Osteoblast (primary cell): ENCODE results near the gene COTL1. TPM values are rescaled to one million over a fixed set of nuclear protein-coding genes. Genes with fewer than 3 reads are reported as not detected.
"Not testable (repeated sequence)": the region's sequence is repeated elsewhere in the genome, so short reads cannot be mapped to it uniquely, and the experiment has no call there.

Experiments
- DNase-seq: peaks from one replicate; pipeline ENCODE4 v3.0.0; 2011; ENCODE audit warnings: low spot score, mixed read lengths; ENCODE audit not compliant: insufficient read length; ENCODE audit errors: missing footprints
- H2AFZ ChIP-seq: 2 replicates; pipeline ENCODE4 v1.6.0; 2011; ENCODE audit warnings: mild to moderate bottlenecking, low read length
- H3K27ac ChIP-seq: 2 replicates; pipeline ENCODE4 v1.5.1; 2011; ENCODE audit warnings: mild to moderate bottlenecking, low read depth, low read length, moderate library complexity
- H3K27me3 ChIP-seq: 2 replicates; pipeline ENCODE4 v1.6.0; 2012; ENCODE audit warnings: mild to moderate bottlenecking, control low read depth, inconsistent platforms, low read length, moderate library complexity; ENCODE audit not compliant: insufficient read depth
- H3K36me3 ChIP-seq: 2 replicates; pipeline ENCODE4 v1.5.1; 2011; ENCODE audit warnings: mild to moderate bottlenecking, low read length, control low read depth, moderate library complexity; ENCODE audit not compliant: insufficient read depth
- H3K4me1 ChIP-seq: 2 replicates; pipeline ENCODE4 v1.5.1; 2011; ENCODE audit warnings: mild to moderate bottlenecking, low read length, control low read depth, moderate library complexity; ENCODE audit not compliant: insufficient read depth
- H3K4me2 ChIP-seq: 2 replicates; pipeline ENCODE4 v1.6.0; 2011; ENCODE audit warnings: mild to moderate bottlenecking, low read length; ENCODE audit not compliant: insufficient read depth
- H3K4me3 ChIP-seq: fragments of 200-600 bp; sonication (generic); 3 replicates; pipeline ENCODE4 v1.5.1; 2012; ENCODE audit warnings: mild to moderate bottlenecking, low read length, inconsistent platforms; ENCODE audit not compliant: insufficient read depth
- H3K79me2 ChIP-seq: 2 replicates; pipeline ENCODE4 v1.6.0; 2012; ENCODE audit warnings: mild to moderate bottlenecking, low read length, control low read depth, inconsistent platforms; ENCODE audit not compliant: insufficient read depth
- H3K9me3 ChIP-seq: 2 replicates; pipeline ENCODE4 v1.5.1; 2011; ENCODE audit warnings: low read depth, low read length, control low read depth
- H4K20me1 ChIP-seq: 2 replicates; pipeline ENCODE4 v1.6.0; 2012; ENCODE audit warnings: mild to moderate bottlenecking, low read length, control low read depth; ENCODE audit not compliant: insufficient read depth
- total RNA-seq: library from RNA; depleted of rRNA; stranded (reverse); fragments of >200 nt; gene quantifications from 2 replicates; pipeline ENCODE4 v1.2.3, GENCODE V29; 2012
- TF ChIP-seq, protein P1 (sequence below): IDR thresholded peaks from 2 replicates; pipeline ENCODE4 v1.5.1; 2011; ENCODE audit warnings: mild to moderate bottlenecking, low read depth, low read length, moderate library complexity; ENCODE audit errors: extremely low read depth

Gene COTL1
- total RNA-seq, 1 donor, result 145 TPM

DNA sequence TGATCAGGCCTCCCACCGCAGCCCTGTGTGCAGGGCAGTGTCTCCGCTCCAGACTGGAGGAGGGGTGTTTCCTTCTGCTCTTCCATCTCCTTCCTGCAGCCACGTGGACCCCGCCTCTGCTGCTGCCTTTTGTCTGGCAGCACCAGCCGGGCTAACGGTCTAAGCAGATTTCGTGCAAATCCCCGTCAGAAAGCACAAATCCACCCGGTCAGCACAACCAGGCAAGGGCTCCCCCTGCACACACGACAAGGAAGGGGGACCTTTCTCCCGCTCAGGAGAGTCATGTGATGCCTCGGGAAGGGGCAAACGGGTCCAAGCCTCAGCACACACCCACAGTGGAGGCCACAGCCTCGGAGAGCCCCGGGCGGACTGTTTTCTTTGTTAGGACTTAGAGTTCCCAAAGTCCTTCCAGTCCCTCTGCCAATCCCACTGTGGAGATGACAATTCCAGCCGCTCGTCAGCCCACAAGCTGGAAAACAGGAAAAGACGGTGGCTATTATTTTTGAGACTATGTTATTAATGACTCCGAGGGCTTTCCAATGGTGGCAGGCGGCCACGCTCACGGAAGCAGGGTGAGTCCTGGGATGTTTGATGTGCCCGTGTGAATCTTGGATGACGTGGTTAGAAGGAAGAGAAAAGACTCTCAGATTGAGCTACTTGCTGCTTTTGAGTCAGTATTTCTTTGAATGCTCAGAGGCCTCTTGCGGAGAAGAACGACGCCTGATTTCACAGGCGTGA, 90.9 kb downstream of the COTL1 start:
- H3K4me1 ChIP-seq, result peaks cover 19% of the 10 kb centered on the region
- TF ChIP-seq, protein P1, sequence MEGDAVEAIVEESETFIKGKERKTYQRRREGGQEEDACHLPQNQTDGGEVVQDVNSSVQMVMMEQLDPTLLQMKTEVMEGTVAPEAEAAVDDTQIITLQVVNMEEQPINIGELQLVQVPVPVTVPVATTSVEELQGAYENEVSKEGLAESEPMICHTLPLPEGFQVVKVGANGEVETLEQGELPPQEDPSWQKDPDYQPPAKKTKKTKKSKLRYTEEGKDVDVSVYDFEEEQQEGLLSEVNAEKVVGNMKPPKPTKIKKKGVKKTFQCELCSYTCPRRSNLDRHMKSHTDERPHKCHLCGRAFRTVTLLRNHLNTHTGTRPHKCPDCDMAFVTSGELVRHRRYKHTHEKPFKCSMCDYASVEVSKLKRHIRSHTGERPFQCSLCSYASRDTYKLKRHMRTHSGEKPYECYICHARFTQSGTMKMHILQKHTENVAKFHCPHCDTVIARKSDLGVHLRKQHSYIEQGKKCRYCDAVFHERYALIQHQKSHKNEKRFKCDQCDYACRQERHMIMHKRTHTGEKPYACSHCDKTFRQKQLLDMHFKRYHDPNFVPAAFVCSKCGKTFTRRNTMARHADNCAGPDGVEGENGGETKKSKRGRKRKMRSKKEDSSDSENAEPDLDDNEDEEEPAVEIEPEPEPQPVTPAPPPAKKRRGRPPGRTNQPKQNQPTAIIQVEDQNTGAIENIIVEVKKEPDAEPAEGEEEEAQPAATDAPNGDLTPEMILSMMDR, result no peak
- H4K20me1 ChIP-seq, result no peaks in the 10 kb centered on the region
- H3K27ac ChIP-seq, result peak overlapping the region; percentile 65
- H3K9me3 ChIP-seq, result peaks cover 8% of the 10 kb centered on the region
- no peaks in the 10 kb centered on the region for H3K27me3 ChIP-seq
- H3K4me3 ChIP-seq, result peak overlapping the region; percentile 38
- H3K4me2 ChIP-seq, result peak overlapping the region; percentile 54
- no peaks in the 10 kb centered on the region for H3K36me3 ChIP-seq
- no peaks in the 10 kb centered on the region for H3K79me2 ChIP-seq
- peak overlapping the region; percentile 95 for H2AFZ ChIP-seq
- no peak for DNase-seq

DNA sequence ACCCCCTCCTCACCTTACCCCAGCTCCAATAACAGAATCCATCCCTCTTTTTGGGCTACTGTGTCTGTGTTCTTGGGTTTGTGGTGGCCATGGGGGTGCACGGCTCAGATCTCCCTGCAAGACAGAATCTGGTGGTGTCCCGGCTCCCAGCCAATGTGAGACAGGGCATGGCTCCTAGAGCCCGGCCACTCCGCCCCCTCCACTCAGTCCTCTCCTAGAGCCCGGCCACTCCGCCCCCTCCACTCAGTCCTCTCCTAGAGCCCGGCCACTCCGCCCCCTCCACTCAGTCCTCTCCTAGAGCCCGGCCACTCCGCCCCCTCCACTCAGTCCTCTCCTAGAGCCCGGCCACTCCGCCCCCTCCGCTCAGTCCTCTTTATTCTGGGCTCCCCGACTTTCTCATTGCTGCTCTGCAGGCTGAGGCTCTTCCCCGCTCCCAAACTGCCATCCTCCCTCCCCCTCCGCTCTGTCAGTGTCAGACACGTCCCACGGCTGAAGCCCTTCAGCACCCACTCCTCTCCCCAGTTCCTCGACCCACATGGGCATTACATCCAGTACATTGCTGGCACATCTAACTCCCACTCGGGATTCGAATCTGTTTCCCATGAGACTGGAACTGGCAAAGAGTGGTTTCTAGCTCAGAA, 92.8 kb downstream of the COTL1 start:
- peaks cover 13% of the 10 kb centered on the region for H3K4me1 ChIP-seq
- not testable (repeated sequence) for H3K36me3 ChIP-seq, DNase-seq, H3K9me3 ChIP-seq, H2AFZ ChIP-seq, H3K4me2 ChIP-seq, H3K27ac ChIP-seq, H4K20me1 ChIP-seq, H3K79me2 ChIP-seq, H3K27me3 ChIP-seq, H3K4me3 ChIP-seq

DNA sequence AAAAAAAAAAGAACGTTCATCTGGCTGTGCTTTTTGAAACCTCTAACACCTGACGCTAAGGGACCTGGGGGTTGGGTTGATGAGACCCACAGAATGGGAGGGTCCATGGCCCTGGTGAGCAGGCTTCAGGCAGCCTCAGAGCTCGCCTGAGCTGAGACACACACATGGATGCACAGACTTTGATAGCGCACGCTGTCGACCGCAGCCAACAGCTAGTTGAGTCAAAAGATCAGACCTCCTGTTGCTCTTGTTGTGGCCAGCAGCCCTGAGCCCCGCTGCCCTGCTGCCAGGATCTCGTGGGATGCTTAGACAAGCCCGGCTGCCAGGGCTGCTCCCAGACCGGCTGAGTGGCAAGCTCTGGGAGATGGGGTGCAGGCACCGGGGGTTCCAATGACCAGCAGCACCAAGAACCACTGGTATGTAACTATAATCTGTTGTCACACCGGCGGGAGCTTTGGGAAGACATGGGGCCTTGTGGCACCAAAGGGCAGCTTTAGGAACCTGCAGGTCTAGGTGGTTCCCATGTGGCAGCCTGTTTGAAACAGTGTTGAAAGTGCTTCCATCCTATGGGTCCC, 93.4 kb downstream of the COTL1 start:
- Histone ChIP-seq H2AFZ (no peak overlapping the region), H4K20me1 (no peaks in the 10 kb centered on the region), H3K4me2 (no peak overlapping the region), H3K9me3 (peaks cover 2% of the 10 kb centered on the region), H3K4me1 (peaks cover 13% of the 10 kb centered on the region), H3K79me2 (no peaks in the 10 kb centered on the region), H3K27ac (no peak overlapping the region), H3K36me3 (no peaks in the 10 kb centered on the region), H3K4me3 (no peak overlapping the region), H3K27me3 (no peaks in the 10 kb centered on the region)
- no peak for DNase-seq
- TF ChIP-seq, protein P1, result no peak

DNA sequence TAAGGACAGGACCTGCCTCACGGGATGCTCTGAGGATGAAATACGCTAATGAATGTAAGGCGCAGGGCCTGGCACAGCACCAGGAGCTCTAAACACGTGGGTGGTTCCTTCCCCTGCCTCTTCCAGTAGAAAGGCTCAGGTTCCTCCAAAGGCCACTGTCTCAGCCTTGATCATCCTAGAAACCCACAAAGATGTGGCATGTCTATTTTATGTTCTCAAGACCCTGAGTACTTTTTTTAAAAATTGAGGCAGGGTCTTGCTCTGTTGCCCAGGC, 96.4 kb downstream of the COTL1 start:
- H3K4me1 ChIP-seq, result peaks cover 7% of the 10 kb centered on the region
- no peaks in the 10 kb centered on the region for H3K36me3 ChIP-seq
- no peaks in the 10 kb centered on the region for H3K9me3 ChIP-seq
- H3K27ac ChIP-seq, result no peak overlapping the region
- no peak overlapping the region for H2AFZ ChIP-seq
- no peak for DNase-seq
- H3K27me3 ChIP-seq, result no peaks in the 10 kb centered on the region
- TF ChIP-seq, protein P1, result no peak
- H3K79me2 ChIP-seq, result no peaks in the 10 kb centered on the region
- no peak overlapping the region for H3K4me2 ChIP-seq
- no peak overlapping the region for H3K4me3 ChIP-seq
- H4K20me1 ChIP-seq, result no peaks in the 10 kb centered on the region
